GM12865 (cell line): Measurements from ENCODE around the gene TRMT10C.
A peak's percentile ranks its signal among the peaks of the same experiment; 100 is the strongest.

Experiments
- DNase-seq: peaks from one replicate; pipeline ENCODE4 v3.0.0; 2010; ENCODE audit warnings: low read depth
- H3K4me3 ChIP-seq: 2 replicates; pipeline ENCODE4 v1.5.1; 2011; ENCODE audit warnings: mild to moderate bottlenecking, low read depth, low read length, control low read depth
- CTCF ChIP-seq: IDR thresholded peaks from 2 replicates; pipeline ENCODE4 v1.5.1; 2011; ENCODE audit warnings: low read length, control low read depth, low read depth, inconsistent platforms; ENCODE audit not compliant: insufficient read depth; ENCODE audit errors: missing control alignments

Gene TRMT10C

DNA sequence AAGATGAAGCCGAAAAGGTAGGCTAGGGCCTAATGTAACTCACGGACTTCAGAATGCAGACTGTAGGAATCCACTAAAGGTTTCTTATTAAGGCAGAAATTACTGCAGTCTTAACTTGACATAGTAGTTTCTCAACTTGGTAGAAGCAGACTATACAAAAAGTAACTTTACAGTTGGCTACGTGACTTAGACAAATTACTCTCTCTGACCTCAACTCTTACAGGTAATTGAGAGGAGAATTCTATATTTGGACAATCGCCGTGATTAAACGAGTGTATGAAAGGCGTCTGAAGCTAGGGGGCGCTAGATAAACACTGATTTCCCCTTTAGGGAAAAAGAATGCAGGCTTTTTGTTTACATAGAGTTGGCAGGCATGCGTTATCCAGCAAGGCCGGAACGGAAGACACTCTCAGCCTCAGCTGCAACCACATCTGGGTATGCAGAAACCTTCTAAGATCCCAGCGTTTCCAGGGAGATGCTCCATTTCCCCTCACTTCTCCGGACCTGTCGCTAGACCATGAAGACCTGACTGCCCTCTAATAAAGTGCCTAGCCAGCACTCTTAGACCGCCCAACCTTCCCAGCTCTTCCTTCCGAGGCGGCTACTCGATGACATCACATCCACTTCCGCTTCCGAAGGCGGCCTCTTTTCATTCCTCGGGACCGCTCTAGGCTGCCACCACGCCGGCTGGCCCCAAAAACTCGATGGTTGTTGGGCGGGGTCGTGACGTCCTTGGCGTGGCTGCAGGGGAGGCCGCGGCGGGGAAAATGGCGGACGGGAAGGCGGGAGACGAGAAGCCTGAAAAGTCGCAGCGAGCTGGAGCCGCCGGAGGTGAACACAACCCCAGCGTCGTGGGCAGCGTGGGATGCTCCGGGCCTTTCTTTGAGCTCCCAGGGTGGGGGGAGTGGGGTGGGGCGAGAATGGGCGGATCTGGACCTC, 12.1 kb downstream of the TRMT10C start, which contains the start of gene PCNP:
Gene PCNP (plus strand): TSS at position 732 of the 939 bp plus-strand sequence. CDS start 36 bp downstream, at position 768.
- H3K4me3 ChIP-seq = peak within 1 kb of the TSS; percentile 72
- TF ChIP-seq CTCF = peak; percentile 75
- DNase-seq = peak; percentile 99

DNA sequence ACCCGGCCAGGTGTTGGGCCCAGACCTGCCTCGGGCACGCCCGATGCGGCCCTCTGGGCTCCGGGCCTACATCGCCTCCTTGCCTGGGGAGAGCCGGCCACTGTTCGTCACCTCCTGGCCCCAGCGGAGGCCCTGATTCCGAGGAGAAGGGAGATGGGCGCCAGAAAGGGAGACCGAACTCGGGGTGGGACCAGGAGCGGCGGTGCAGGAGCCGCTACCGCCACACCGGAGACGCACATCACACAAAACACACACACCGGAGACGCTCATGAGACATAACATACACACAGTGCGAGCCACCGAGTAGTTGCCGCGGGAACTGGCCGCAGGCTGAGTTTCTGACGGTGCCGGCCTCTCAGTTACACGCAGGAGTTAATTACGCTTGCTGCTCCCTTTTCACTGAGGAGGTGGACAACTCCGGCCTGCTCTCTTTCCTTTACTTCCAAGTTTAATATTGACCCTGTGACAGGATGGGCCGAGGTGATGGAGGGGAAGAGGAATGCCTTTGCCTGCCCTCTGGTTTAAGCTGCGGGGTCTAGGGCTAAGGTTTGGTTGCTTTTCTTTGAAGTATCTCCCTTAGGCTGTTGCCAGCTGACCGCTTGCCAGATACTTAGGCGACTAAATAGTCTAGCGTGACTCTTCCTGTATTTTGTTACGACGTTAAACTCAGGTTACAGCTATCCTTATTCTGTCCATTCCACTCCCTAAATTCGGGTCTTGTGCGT, 12.9 kb downstream of the TRMT10C start:
- no peak for TF ChIP-seq CTCF
- peak overlapping the region; percentile 72 for H3K4me3 ChIP-seq
- DNase-seq = peak; percentile 71

GRCh38 chr3:101577286-101577685, 15.6 kb downstream of the TRMT10C start:
- no peak for TF ChIP-seq CTCF
- DNase-seq = no peak
- H3K4me3 ChIP-seq = no peak overlapping the region

GRCh38 chr3:101588616-101589015, 26.9 kb downstream of the TRMT10C start:
- no peak for TF ChIP-seq CTCF
- H3K4me3 ChIP-seq = no peak overlapping the region
- no peak for DNase-seq

DNA sequence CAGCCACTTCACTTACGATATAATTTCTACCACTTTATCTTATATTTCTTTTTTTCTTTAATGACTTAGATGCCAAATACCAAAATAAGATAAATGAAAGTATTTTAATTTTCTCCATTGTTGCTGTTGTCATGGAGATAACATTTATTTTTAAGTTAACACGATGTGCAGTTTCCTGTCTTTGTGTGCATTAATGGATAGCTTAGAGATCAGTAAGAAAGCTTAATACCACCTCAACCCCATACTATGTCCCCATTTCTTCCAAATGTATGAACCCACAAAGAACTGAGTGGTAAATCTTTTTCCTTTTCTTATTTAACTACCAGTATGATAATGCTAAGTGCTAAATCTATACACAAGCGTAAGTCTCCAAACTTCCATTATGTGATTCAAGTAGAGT, 29.4 kb downstream of the TRMT10C start:
- H3K4me3 ChIP-seq = no peak overlapping the region
- DNase-seq = no peak
- TF ChIP-seq CTCF = no peak

GRCh38 chr3:101602731-101603130, 41.1 kb downstream of the TRMT10C start:
- DNase-seq = no peak
- no peak overlapping the region for H3K4me3 ChIP-seq
- TF ChIP-seq CTCF = no peak
